GM10847 (cell line): ENCODE results near the gene ZNHIT2.

Source experiments
- POLR2A ChIP-seq: IDR thresholded peaks from 2 replicates; pipeline ENCODE4 v1.6.1; 2011; ENCODE audit not compliant: insufficient read length; ENCODE audit errors: extremely low read depth

Gene ZNHIT2

GRCh38 chr11:65100674-65101350, 16.7 kb downstream of the ZNHIT2 start:
- no peak for TF ChIP-seq POLR2A

GRCh38 chr11:65096926-65097325, 20.6 kb downstream of the ZNHIT2 start:
- no peak for TF ChIP-seq POLR2A

DNA sequence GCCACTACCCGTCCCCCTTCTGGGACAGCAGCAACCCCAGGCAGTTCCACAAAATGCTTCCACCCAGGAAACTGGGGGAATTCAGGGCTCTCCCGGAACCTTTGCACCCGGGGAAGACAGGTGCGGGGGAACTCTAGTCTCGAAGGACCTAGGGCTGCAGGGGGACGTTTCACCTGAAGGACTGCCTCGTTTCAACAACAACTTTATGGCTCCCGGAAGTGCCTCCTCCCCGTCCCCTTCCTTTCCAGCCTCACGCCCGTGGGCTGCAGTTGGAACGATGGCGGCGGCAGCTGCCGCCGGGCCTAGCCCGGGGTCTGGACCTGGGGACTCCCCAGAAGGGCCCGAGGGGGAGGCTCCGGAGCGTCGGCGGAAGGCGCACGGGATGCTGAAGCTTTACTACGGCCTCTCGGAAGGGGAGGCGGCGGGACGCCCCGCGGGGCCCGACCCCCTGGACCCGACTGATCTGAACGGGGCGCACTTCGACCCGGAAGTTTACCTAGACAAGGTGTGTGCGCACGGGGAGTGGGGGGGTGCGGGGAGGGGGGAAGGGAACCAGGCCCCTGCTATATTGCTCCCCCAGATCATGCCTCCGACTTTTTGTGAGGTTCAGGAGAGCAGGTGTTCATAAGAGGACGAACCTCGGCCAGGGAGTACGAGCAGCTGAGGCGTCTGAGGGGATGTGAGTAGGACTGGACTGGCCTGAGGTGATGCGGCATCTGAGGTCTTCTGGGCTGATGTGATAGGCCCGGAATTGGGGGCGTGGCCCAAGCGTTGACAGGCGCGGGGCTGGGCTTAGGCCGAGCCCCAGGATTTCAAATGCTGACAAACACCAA, 21.3 kb downstream of the ZNHIT2 start, which contains the start of gene VPS51:
Gene VPS51 (plus strand): TSS at position 241 of the 833 bp plus-strand sequence. CDS start 37 bp downstream, at position 278.
- TF ChIP-seq POLR2A, result peak; percentile 80

DNA sequence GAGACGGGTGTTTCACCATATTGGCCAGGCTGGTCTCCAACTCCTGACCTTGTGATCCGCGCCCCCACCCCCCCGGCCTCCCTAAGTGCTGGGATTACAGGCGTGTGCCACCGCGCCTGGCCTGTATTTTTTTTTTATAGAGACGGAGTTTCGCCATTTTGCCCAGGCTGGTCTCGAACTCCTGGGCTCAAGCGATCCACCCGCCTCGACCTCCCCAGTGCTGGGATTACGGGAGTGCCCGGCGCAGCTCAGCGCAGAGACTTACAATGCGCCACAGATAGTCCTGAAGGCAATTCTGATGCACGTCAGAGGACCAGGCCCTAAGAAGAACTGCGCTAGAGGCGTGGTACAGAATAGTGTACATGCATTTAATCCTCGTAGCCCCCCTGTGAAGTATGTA, 22.1 kb downstream of the ZNHIT2 start:
- no peak for TF ChIP-seq POLR2A

GRCh38 chr11:65090628-65091027, 26.9 kb downstream of the ZNHIT2 start:
- no peak for TF ChIP-seq POLR2A

DNA sequence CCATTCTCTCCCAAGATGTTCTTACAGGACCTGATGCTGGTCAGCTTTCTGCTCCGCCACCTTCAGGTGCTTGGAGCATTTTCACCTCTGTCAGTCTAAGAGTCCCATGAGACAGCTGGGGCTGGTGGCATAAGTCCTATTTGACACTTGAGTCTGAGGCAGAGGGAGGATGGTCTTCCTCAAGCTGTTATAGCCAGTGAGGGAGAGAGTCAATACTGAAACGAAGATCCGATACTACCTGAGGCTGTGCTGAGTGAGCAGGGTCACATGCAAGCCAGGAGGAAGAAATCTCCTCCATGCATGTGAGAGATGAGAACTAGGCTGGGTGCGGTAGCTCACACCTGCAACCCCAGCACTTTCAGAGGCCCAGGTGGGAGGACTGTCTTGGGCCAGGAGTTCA, 27.9 kb downstream of the ZNHIT2 start:
- TF ChIP-seq POLR2A, result no peak

DNA sequence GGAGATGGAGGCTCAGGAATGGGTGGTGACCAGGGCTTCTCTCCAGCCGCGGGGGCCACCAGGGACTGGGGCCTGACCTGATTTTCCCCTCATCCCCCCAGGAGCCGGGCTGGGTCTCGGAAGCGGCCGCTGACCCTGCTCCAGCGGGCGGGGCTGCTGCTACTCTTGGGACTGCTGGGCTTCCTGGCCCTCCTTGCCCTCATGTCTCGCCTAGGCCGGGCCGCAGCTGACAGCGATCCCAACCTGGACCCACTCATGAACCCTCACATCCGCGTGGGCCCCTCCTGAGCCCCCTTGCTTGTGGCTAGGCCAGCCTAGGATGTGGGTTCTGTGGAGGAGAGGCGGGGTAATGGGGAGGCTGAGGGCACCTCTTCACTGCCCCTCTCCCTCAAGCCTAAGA, 29.7 kb downstream of the ZNHIT2 start:
- no peak for TF ChIP-seq POLR2A

DNA sequence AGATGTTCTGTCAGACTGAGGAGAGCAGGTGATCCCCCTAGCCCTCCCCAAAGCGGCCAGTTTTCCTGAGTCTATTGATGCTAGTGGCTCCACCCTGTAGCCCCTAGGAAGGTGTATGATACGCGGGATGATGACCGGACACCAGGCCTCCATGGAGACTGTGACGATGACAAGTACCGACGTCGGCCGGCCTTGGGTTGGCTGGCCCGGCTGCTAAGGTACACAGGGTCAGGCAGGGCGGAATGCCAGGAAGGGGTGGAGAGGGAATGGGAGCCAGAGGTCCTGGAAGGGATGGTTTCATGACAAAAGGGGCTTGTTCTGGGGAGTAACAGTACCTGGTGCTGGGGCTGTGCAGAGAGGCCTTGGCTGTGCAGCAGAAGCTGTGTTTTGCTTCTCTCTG, 30.3 kb downstream of the ZNHIT2 start:
- no peak for TF ChIP-seq POLR2A

GRCh38 chr11:65086809-65087208, 30.7 kb downstream of the ZNHIT2 start:
- no peak for TF ChIP-seq POLR2A

GRCh38 chr11:65085446-65085845, 32.1 kb downstream of the ZNHIT2 start:
- TF ChIP-seq POLR2A, result no peak

- TF ChIP-seq POLR2A, result no peak
These were observed 32.7 kb downstream of the ZNHIT2 start for GRCh38 chr11:65084598-65085375.

GRCh38 chr11:65083834-65084597, 33.5 kb downstream of the ZNHIT2 start, which contains the start of the genes CDCA5 and ZFPL1:
CDCA5 (minus strand) TSS chr11:65084040; CDS start chr11:65083978, 62 bp downstream.
ZFPL1 (plus strand) TSS chr11:65084222; CDS start chr11:65084699, 477 bp downstream.
- peak; percentile 68 for TF ChIP-seq POLR2A

- no peak for TF ChIP-seq POLR2A
These were observed 34.2 kb downstream of the ZNHIT2 start for GRCh38 chr11:65083134-65083833.

DNA sequence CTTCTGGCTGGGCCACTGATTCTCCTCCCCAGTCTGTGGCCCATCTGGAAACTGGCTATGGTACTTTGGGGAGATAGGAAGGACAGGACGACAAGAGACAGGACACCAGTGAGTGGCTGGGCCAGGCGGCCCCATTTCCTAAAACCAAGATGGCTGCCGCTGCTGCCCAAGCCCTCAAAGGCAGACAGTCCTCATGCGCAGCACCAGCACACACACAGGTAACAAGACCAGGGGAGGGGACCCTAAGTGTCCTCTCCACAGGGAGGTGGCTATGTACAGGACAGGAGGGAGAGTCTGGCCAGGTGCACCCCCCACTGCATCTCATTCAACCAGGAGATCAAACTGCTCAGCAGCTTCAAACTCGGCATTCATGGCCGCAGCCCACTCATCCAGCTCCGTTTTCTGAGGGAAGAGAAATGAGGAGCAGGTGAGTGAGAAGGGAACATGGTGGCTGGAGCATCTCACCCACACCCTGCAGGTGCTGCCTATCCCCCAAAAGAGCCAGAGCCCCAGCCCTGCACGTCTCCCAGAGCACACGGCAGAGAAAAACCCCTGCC, 38.6 kb downstream of the ZNHIT2 start:
- no peak for TF ChIP-seq POLR2A
